Astrocyte of the spinal cord (primary cell): ENCODE results near the gene ATG16L2.

ENCODE experiments used
- DNase-seq: peaks from one replicate; pipeline ENCODE4 v3.0.0; 2011; ENCODE audit warnings: low read depth, low spot score
- H3K4me3 ChIP-seq: 2 replicates; pipeline ENCODE4 v1.5.1; 2011; ENCODE audit warnings: low read depth, mild to moderate bottlenecking, low read length, moderate library complexity
- in situ Hi-C: cut with HindIII; loops from 2 replicates; pipeline ENCODE4 v1.10.0; 2017; ENCODE audit warnings: low sequenced_read_pairs
- TF ChIP-seq, protein P1 (sequence below): IDR thresholded peaks from 2 replicates; pipeline ENCODE4 v1.5.1; 2012; ENCODE audit warnings: low read depth, mild to moderate bottlenecking, low read length, inconsistent platforms

Gene ATG16L2

DNA sequence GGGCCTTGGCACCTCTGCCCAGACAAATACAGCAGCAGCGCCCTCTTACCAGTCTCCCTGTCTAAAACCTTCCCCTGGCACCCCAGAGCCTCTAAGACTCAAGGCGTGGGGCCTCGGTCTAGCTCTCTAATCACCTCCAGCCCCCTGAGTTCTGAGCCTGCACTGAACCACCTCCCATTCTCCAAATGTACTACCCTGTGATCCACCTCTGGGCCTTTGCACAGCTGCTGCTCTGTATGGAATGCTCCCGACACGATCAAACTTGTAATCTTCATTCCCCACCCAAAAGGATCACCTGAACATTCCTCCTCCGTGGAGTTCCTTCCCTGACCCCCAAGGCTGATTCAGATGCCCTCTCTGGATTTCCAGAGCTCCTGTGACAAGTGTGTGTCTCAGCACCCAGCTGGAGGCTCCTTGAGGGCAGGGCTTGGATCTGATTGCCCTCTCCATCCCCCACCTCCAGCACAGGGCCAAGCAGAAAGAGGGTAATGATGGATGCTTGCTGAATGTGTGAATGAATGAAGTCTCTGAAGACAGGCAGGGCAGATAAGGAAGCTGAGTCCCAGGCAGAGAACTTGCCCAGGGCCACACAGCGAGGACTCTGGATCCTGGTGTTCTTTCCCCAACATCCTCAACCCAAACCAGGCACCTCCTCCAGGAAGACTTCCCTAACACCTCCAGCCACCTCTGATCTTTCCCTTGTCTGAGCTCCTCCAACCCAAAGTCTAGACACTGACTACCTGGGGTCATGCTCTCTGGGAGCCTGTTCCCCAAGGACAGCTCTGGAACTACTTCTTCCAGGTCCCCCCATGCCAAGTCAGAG is 38.7 kb upstream of the ATG16L2 start:
- in situ Hi-C loops, result no loop called here
- TF ChIP-seq, protein P1, sequence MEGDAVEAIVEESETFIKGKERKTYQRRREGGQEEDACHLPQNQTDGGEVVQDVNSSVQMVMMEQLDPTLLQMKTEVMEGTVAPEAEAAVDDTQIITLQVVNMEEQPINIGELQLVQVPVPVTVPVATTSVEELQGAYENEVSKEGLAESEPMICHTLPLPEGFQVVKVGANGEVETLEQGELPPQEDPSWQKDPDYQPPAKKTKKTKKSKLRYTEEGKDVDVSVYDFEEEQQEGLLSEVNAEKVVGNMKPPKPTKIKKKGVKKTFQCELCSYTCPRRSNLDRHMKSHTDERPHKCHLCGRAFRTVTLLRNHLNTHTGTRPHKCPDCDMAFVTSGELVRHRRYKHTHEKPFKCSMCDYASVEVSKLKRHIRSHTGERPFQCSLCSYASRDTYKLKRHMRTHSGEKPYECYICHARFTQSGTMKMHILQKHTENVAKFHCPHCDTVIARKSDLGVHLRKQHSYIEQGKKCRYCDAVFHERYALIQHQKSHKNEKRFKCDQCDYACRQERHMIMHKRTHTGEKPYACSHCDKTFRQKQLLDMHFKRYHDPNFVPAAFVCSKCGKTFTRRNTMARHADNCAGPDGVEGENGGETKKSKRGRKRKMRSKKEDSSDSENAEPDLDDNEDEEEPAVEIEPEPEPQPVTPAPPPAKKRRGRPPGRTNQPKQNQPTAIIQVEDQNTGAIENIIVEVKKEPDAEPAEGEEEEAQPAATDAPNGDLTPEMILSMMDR, result no peak
- H3K4me3 ChIP-seq, result no peak overlapping the region
- no peak for DNase-seq

DNA sequence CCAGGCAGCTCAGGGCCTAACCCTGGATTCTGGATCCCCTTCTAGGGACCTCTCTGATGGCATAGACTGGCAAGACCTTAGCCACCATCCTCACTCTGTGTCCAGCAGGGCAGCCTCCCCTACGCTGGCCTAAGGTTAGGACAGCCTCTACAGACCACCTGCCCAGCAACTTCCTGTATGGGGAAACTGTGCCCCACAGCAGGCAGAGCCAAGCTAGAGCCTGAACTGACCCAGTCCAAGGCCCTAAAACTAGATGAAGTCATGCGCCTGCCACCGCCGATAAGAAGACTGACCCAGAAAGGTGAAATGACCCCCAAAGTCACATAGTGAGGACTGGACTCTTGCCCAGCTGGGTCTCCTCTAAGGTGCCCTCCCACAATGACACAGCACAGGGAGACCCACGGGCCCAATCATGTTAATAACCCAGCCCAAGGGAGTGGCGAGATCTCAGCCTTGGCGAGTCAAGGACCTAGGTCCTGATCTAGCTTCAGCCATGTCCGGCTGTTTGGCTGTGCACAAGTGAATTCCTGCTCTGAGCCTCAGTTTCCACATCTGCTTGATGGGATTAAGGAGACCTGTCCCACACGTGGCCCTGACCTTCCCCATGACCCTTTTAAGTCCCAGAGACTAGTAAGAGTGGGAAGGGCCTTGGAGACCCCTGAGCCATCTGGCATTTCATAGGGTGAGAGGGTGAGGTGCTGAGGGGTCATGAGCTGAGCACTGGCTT is 37.9 kb upstream of the ATG16L2 start:
- H3K4me3 ChIP-seq, result no peak overlapping the region

DNA sequence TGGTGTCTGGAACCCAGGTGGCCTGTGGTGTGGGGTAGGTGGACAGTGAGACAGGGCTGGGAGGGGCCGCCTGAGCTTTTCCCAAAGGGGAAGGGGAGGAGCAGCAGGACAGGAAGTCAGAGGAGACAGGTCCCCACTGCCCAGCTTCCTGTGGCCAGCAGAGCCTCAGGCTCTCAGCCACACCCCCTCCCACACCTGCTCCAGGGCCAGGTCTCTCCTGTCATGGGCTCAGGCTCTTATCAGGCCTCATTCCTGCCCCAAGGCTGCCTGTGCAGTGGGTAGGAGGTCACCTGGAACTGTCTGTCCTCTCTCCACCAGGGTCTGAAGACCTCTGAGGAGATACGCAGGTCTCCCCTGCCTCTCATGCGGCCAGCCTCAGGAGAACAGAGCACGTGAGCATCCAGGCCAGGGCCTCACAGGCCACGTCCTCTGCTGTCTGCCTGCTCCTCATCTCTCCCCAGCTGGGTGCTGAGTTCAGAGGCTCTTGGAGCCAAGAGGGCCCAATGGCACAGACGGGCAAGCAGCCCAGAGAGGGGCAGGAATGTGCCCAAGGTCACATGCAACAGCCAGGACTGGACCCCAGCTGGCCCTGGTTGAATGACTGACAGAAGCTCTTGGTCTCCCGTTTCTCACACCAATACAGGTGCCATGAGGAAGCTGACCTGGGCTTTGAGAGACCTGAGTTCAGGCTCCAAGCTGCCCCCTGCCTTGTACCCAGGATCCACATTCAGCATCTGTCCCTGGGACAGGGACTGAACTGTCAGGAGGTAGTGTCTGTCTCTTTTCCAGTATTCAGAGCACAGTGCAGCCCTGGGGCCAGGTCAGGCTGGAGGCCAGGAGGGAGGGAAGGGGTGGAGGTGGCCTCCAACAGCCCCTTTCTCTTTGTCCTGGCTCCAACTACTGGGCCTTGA is 37.1 kb upstream of the ATG16L2 start:
- TF ChIP-seq, protein P1, result no peak
- no peak for DNase-seq
- in situ Hi-C loops, result no loop called here
- no peak overlapping the region for H3K4me3 ChIP-seq

More for the DNA sequence above, 37.9 kb upstream of the ATG16L2 start:
- in situ Hi-C loops, result no loop called here
- no peak for DNase-seq
- TF ChIP-seq, protein P1, result no peak

DNA sequence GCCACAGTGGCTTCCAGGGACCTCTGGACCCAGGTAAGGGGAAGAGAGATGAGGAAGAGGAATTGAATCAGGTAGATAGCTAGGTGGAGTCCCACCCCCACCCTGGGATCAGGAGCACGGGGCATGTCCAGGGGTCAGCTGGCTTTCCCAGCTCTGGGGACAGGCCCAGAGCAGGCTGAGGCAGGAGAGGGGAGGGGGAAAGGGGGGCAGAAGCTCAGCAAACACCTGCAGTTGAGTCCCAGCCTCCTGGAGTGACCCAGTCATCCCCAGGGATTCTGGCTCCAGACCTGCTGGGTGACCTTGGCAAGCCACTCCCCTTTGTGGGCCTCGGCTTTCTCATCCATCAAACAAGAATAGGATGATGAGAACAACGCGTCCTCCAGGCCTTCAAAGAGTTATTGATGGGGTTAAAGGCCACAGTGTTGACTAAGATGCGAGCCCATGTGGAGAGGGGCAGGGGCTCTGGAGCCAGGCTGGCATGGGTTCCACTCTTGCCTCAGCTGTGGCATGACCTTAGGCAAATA is 36.4 kb upstream of the ATG16L2 start:
- in situ Hi-C loops, result no loop called here
- no peak for DNase-seq
- TF ChIP-seq, protein P1, result no peak
- H3K4me3 ChIP-seq, result no peak overlapping the region

DNA sequence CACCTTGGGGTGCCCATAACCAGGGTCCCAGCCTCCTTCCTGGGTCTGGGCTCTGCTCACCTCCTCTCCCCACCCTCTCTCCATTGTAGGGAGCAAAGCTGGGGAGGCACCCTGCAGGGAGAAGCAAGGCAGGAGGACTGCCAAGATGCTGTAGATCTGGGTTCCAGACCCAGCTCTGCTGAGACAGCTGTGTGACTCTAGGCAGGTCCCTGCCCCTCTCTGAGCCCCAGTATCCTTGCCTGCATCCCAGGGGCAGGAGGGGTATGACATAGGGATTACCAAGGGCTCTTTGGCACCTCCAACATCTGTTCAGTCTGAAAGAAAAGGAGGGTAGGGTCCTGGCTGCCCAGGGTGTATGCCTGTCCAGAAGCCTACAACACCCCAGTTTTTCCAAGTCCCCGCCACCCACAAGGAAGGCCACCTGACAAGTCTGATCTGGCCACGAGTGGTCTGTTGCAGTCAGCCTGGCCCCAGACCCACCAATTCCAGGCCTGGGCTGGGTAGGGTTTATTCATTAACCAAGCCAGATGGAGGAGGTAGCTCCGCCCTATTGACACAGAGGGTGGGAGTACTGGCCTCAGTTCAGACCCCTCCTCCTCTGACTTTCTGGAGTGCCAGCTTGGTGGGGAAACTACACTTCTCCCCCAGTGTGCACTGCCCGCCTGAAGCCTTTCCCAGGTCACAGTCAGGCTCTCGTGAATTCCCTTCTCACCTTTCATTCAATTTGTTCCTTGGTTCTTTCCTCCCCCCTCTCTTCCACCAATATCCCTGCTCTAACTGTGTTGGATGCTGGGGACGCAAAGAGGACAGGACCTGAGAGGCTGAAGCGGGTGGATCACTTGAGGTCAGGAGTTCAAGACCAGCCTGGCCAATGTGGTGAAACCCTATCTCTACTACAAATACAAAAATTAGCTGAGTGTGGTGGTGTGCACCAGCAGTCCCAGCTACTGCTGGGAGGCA is 35.4 kb upstream of the ATG16L2 start:
- in situ Hi-C loops, result no loop called here
- no peak overlapping the region for H3K4me3 ChIP-seq
- no peak for DNase-seq
- TF ChIP-seq, protein P1, result no peak
